HG03139 (cell line): ENCODE measurements around the gene INPP5A.

ENCODE experiments used
- ATAC-seq: cut with Tn5 transposase; IDR thresholded peaks from one replicate; pipeline ENCODE4 v1.9.1; 2021; ENCODE audit not compliant: unreplicated experiment

INPP5A gene

GRCh38 chr10:132624847-132625471, 87.4 kb downstream of the INPP5A start:
- ATAC-seq = no peak

GRCh38 chr10:132626019-132626760, 88.6 kb downstream of the INPP5A start:
- ATAC-seq = no peak

GRCh38 chr10:132626761-132627665, 89.4 kb downstream of the INPP5A start:
- no peak for ATAC-seq

GRCh38 chr10:132627666-132628531, 90.3 kb downstream of the INPP5A start:
- ATAC-seq = no peak

- ATAC-seq = no peak
Observed at GRCh38 chr10:132628966-132629900, 91.6 kb downstream of the INPP5A start.

- no peak for ATAC-seq
Observed at GRCh38 chr10:132630156-132630555, 92.6 kb downstream of the INPP5A start.

GRCh38 chr10:132630666-132631337, 93.2 kb downstream of the INPP5A start:
- ATAC-seq = no peak

GRCh38 chr10:132631338-132631735, 93.8 kb downstream of the INPP5A start:
- no peak for ATAC-seq

GRCh38 chr10:132632091-132632561, 94.5 kb downstream of the INPP5A start:
- ATAC-seq = no peak

GRCh38 chr10:132632851-132633684, 95.5 kb downstream of the INPP5A start:
- ATAC-seq = no peak

- no peak for ATAC-seq
Observed at GRCh38 chr10:132634241-132634946, 96.8 kb downstream of the INPP5A start.

GRCh38 chr10:132634947-132635271, 97.3 kb downstream of the INPP5A start:
- ATAC-seq = no peak

- no peak for ATAC-seq
Observed at GRCh38 chr10:132636358-132636757, 98.8 kb downstream of the INPP5A start.

- no peak for ATAC-seq
Observed at GRCh38 chr10:132637477-132638129, 100.0 kb downstream of the INPP5A start.

GRCh38 chr10:132638130-132638515, 100.5 kb downstream of the INPP5A start:
- ATAC-seq = no peak

- no peak for ATAC-seq
Observed at GRCh38 chr10:132639470-132639869, 101.9 kb downstream of the INPP5A start.
